Type B pancreatic cell (in vitro differentiated cells): ENCODE measurements around the gene IGSF9B. TPM values are rescaled to one million over a fixed set of nuclear protein-coding genes. Genes with fewer than 3 reads are reported as not detected.

Experiments used
- DNase-seq: peaks from one replicate; pipeline ENCODE4 v3.0.0; 2021; ENCODE audit warnings: mixed read lengths; ENCODE audit not compliant: unreplicated experiment; ENCODE audit errors: extremely low spot score
- H3K27ac Mint-ChIP-seq: 2 replicates; pipeline ENCODE4 v1.8.0; 2021; ENCODE audit warnings: mild to moderate bottlenecking, mixed read lengths
- H3K27me3 Mint-ChIP-seq: 2 replicates; pipeline ENCODE4 v1.8.0; 2021; ENCODE audit warnings: mixed read lengths
- H3K36me3 Mint-ChIP-seq: 2 replicates; pipeline ENCODE4 v1.8.0; 2021; ENCODE audit warnings: mixed read lengths
- H3K4me1 Mint-ChIP-seq: one replicate; pipeline ENCODE4 v1.8.0; 2021; ENCODE audit warnings: mixed read lengths; ENCODE audit not compliant: unreplicated experiment
- H3K4me3 Mint-ChIP-seq: 2 replicates; pipeline ENCODE4 v1.8.0; 2021; ENCODE audit warnings: mild to moderate bottlenecking, mixed read lengths
- H3K9me3 Mint-ChIP-seq: 2 replicates; pipeline ENCODE4 v1.8.0; 2021; ENCODE audit warnings: mixed read lengths
- CTCF ChIP-seq: fragments of 200-600 bp; sonication (generic); conservative IDR thresholded peaks from 2 replicates; pipeline ENCODE4 v1.5.0; 2021; ENCODE audit warnings: antibody characterized with exemption, mild to moderate bottlenecking
- total RNA-seq: library from RNA; stranded (reverse); gene quantifications from 2 replicates; pipeline ENCODE4 v1.2.1, GENCODE V29; 2021; ENCODE audit warnings: low replicate concordance

Gene IGSF9B
- total RNA-seq, 1 donor from 2014 or later, result 10.6 TPM

- no peak for TF ChIP-seq CTCF
- no peak for DNase-seq
- Mint-ChIP-seq H3K27me3 (peaks cover 83% of the 10 kb centered on the region), H3K4me3 (no peak overlapping the region), H3K36me3 (no peaks in the 10 kb centered on the region), H3K4me1 (peaks cover 23% of the 10 kb centered on the region), H3K27ac (no peak overlapping the region), H3K9me3 (no peaks in the 10 kb centered on the region)
Observed at GRCh38 chr11:133961890-133962289, 5.1 kb upstream of the IGSF9B start.

- Mint-ChIP-seq H3K4me3 (peak overlapping the region; percentile 95), H3K9me3 (no peaks in the 10 kb centered on the region), H3K27ac (no peak overlapping the region), H3K4me1 (peaks cover 17% of the 10 kb centered on the region), H3K27me3 (peaks cover 82% of the 10 kb centered on the region), H3K36me3 (no peaks in the 10 kb centered on the region)
- no peak for TF ChIP-seq CTCF
- DNase-seq, result no peak
Observed at GRCh38 chr11:133957900-133958299, 1.1 kb upstream of the IGSF9B start.

GRCh38 chr11:133955945-133956421, 785 bp downstream of the IGSF9B start:
- H3K36me3 Mint-ChIP-seq, result no peaks in the 10 kb centered on the region
- no peak for TF ChIP-seq CTCF
- peaks cover 78% of the 10 kb centered on the region for H3K27me3 Mint-ChIP-seq
- H3K27ac Mint-ChIP-seq, result no peak overlapping the region
- H3K9me3 Mint-ChIP-seq, result no peaks in the 10 kb centered on the region
- DNase-seq, result no peak
- H3K4me3 Mint-ChIP-seq, result no peak overlapping the region
- H3K4me1 Mint-ChIP-seq, result peaks cover 21% of the 10 kb centered on the region

GRCh38 chr11:133955081-133955891, 1.5 kb downstream of the IGSF9B start:
- TF ChIP-seq CTCF, result no peak
- Mint-ChIP-seq H3K9me3 (no peaks in the 10 kb centered on the region), H3K27me3 (peaks cover 73% of the 10 kb centered on the region), H3K27ac (no peak overlapping the region), H3K4me3 (peak overlapping the region; percentile 85), H3K4me1 (peaks cover 21% of the 10 kb centered on the region), H3K36me3 (no peaks in the 10 kb centered on the region)
- DNase-seq, result no peak

- Mint-ChIP-seq H3K4me3 (peak overlapping the region; percentile 85), H3K27ac (no peak overlapping the region), H3K4me1 (peaks cover 26% of the 10 kb centered on the region), H3K9me3 (no peaks in the 10 kb centered on the region), H3K36me3 (no peaks in the 10 kb centered on the region), H3K27me3 (peaks cover 63% of the 10 kb centered on the region)
- DNase-seq, result no peak
- TF ChIP-seq CTCF, result no peak
Observed at GRCh38 chr11:133953999-133954398, 2.8 kb downstream of the IGSF9B start.
